H9 (cell line): ENCODE results near the gene UBAC2. TPM values are rescaled to one million over a fixed set of nuclear protein-coding genes. Genes with fewer than 3 reads are reported as not detected.

Experiments
- DNase-seq: peaks from one replicate; pipeline ENCODE4 v3.0.0-alpha.2; 2017
- H2AFZ ChIP-seq: one replicate; pipeline ENCODE4 v1.6.1; 2013; ENCODE audit warnings: mild to moderate bottlenecking, low read length, control low read depth, moderate library complexity
- H2AK5ac ChIP-seq: 2 replicates; pipeline ENCODE4 v1.6.1; 2013; ENCODE audit warnings: low read length, control low read depth, mixed read lengths; ENCODE audit not compliant: insufficient read length
- H2BK120ac ChIP-seq: one replicate; pipeline ENCODE4 v1.6.1; 2013; ENCODE audit warnings: low read depth, mild to moderate bottlenecking, low read length, control low read depth, inconsistent platforms; ENCODE audit not compliant: poor library complexity, severe bottlenecking
- H2BK12ac ChIP-seq: 2 replicates; pipeline ENCODE4 v1.6.1; 2013; ENCODE audit warnings: low read length, control low read depth, mixed read lengths, low read depth; ENCODE audit not compliant: insufficient read length
- H2BK15ac ChIP-seq: 2 replicates; pipeline ENCODE4 v1.6.1; 2013; ENCODE audit warnings: low read depth, low read length, control low read depth
- H2BK20ac ChIP-seq: one replicate; pipeline ENCODE4 v1.6.1; 2013; ENCODE audit warnings: low read depth, mild to moderate bottlenecking, low read length, control low read depth, inconsistent platforms; ENCODE audit not compliant: poor library complexity, severe bottlenecking
- H2BK5ac ChIP-seq: 2 replicates; pipeline ENCODE4 v1.6.1; 2013; ENCODE audit warnings: low read length, control low read depth, mixed read lengths; ENCODE audit not compliant: insufficient read length
- H3K14ac ChIP-seq: 2 replicates; pipeline ENCODE4 v1.6.1; 2013; ENCODE audit warnings: low read length, control low read depth; ENCODE audit not compliant: insufficient read depth
- H3K18ac ChIP-seq: 2 replicates; pipeline ENCODE4 v1.6.1; 2013; ENCODE audit warnings: low read depth, mild to moderate bottlenecking, mixed read lengths, low read length, control low read depth; ENCODE audit not compliant: insufficient read length
- H3K23ac ChIP-seq: 2 replicates; pipeline ENCODE4 v1.6.1; 2013; ENCODE audit warnings: low read length, control low read depth, mixed read lengths, low read depth; ENCODE audit not compliant: insufficient read length
- H3K23me2 ChIP-seq: 2 replicates; pipeline ENCODE4 v1.6.1; 2013; ENCODE audit warnings: low read depth, mild to moderate bottlenecking, mixed read lengths, low read length, control low read depth; ENCODE audit not compliant: insufficient read length, poor library complexity, severe bottlenecking
- H3K27ac ChIP-seq: 2 replicates; pipeline ENCODE4 v1.5.1; 2013; ENCODE audit warnings: low read length, control low read depth, mixed read lengths, low read depth; ENCODE audit not compliant: insufficient read length
- H3K27me3 ChIP-seq: 2 replicates; pipeline ENCODE4 v1.6.1; 2013; ENCODE audit warnings: low read length, control low read depth, inconsistent platforms; ENCODE audit not compliant: insufficient read depth
- H3K4ac ChIP-seq: 2 replicates; pipeline ENCODE4 v1.6.1; 2013; ENCODE audit warnings: low read depth, mild to moderate bottlenecking, control low read depth, inconsistent platforms, low read length, moderate library complexity
- H3K4me1 ChIP-seq: 2 replicates; pipeline ENCODE4 v1.6.1; 2013; ENCODE audit warnings: low read length, control low read depth, inconsistent platforms; ENCODE audit not compliant: insufficient read depth
- H3K4me2 ChIP-seq: 2 replicates; pipeline ENCODE4 v1.6.1; 2013; ENCODE audit warnings: low read length, control low read depth, mixed read lengths; ENCODE audit not compliant: insufficient read length, insufficient read depth
- H3K56ac ChIP-seq: 2 replicates; pipeline ENCODE4 v1.6.1; 2013; ENCODE audit warnings: low read depth, mild to moderate bottlenecking, mixed read lengths, low read length, control low read depth; ENCODE audit not compliant: insufficient read length
- H3K79me1 ChIP-seq: 2 replicates; pipeline ENCODE4 v1.6.1; 2013; ENCODE audit warnings: low read depth, mild to moderate bottlenecking, moderate library complexity, low read length, control low read depth, inconsistent platforms; ENCODE audit not compliant: insufficient read depth, poor library complexity, severe bottlenecking
- H3K79me2 ChIP-seq: 2 replicates; pipeline ENCODE4 v1.6.1; 2013; ENCODE audit warnings: low read length, control low read depth, inconsistent platforms; ENCODE audit not compliant: insufficient read depth
- H3K9ac ChIP-seq: 2 replicates; pipeline ENCODE4 v1.6.1; 2013; ENCODE audit warnings: low read length, control low read depth, mixed read lengths; ENCODE audit not compliant: insufficient read length; ENCODE audit errors: extremely low read depth
- H3K9me3 ChIP-seq: one replicate; pipeline ENCODE4 v1.6.1; 2013; ENCODE audit warnings: low read depth, low read length, inconsistent platforms; ENCODE audit not compliant: control insufficient read depth
- H3T11ph ChIP-seq: one replicate; pipeline ENCODE4 v1.6.1; 2013; ENCODE audit warnings: mild to moderate bottlenecking, low read length, control low read depth, inconsistent platforms
- H4K20me1 ChIP-seq: one replicate; pipeline ENCODE4 v1.6.1; 2013; ENCODE audit not compliant: control insufficient read depth, insufficient read length, insufficient read depth
- H4K5ac ChIP-seq: 2 replicates; pipeline ENCODE4 v1.6.1; 2013; ENCODE audit warnings: low read depth, mild to moderate bottlenecking, mixed read lengths, low read length, control low read depth; ENCODE audit not compliant: insufficient read length
- H4K8ac ChIP-seq: replicated peaks from 2 replicates; pipeline ENCODE4 v1.6.1; 2013; ENCODE audit warnings: low read length, control low read depth, mixed read lengths, low read depth; ENCODE audit not compliant: insufficient read length
- H4K91ac ChIP-seq: 2 replicates; pipeline ENCODE4 v1.6.1; 2013; ENCODE audit warnings: low read depth, mild to moderate bottlenecking, moderate library complexity, mixed read lengths, low read length, control low read depth; ENCODE audit not compliant: insufficient read length
- H3K27ac Mint-ChIP-seq, 3 experiments: 2 replicates in 2 of 3; 3 replicates in 1 of 3; pipeline ENCODE4 v1.8.0; 2020 to 2021; ENCODE audit warnings: mixed read lengths in 3 of 3, mild to moderate bottlenecking in 1 of 3, moderate library complexity in 1 of 3
- H3K27me3 Mint-ChIP-seq: 2 replicates; pipeline ENCODE4 v1.8.0; 2021; ENCODE audit warnings: low read depth, mild to moderate bottlenecking, moderate library complexity, mixed read lengths
- H3K36me3 Mint-ChIP-seq, 3 experiments: 2 replicates in 2 of 3; 3 replicates in 1 of 3; pipeline ENCODE4 v1.8.0; 2020 to 2021; ENCODE audit warnings: low read depth in 3 of 3, mixed read lengths in 3 of 3; ENCODE audit not compliant: insufficient read depth in 1 of 3
- H3K4me1 Mint-ChIP-seq, 2 experiments: 2 replicates each; pipeline ENCODE4 v1.8.0; 2020; ENCODE audit warnings: mixed read lengths in 2 of 2
- H3K4me3 Mint-ChIP-seq, 2 experiments: 2 replicates in 1 of 2; 3 replicates in 1 of 2; pipeline ENCODE4 v1.8.0; 2020 to 2021; ENCODE audit warnings: mild to moderate bottlenecking in 2 of 2, mixed read lengths in 2 of 2, moderate library complexity in 1 of 2
- H3K9me3 Mint-ChIP-seq, 2 experiments: 2 replicates in 1 of 2; 3 replicates in 1 of 2; pipeline ENCODE4 v1.8.0; 2020; ENCODE audit warnings: mild to moderate bottlenecking in 2 of 2, mixed read lengths in 2 of 2, moderate library complexity in 1 of 2
- CTCF ChIP-seq: fragments of 200-600 bp; sonication (generic); conservative IDR thresholded peaks from 3 replicates; pipeline ENCODE4 v1.8.0; 2021; ENCODE audit warnings: antibody characterized with exemption, mild to moderate bottlenecking
- WGBS: extraction: QIAGEN DNeasy Blood & Tissue Kit; methylation state at CpG from one replicate; pipeline ENCODE4 v1.1.7; 2013; ENCODE audit warnings: missing lambda C conversion rate, low lambda C conversion rate, mixed read lengths; ENCODE audit not compliant: insufficient read length; ENCODE audit errors: extremely low coverage; 5-methylcytosine and 5-hydroxymethylcytosine counted together
- total RNA-seq: library from RNA; stranded (reverse); gene quantifications from 2 replicates; pipeline ENCODE4 v1.2.1, GENCODE V29; 2021

UBAC2 gene
- total RNA-seq, 1 experiment from 2014 or later = 52.3 TPM

GRCh38 chr13:99304541-99304940 lies 103.9 kb downstream of the UBAC2 start:
- Histone ChIP-seq H2BK5ac (no peak overlapping the region), H3K4ac (no peak overlapping the region), H3K23ac (no peak overlapping the region), H2AK5ac (no peak overlapping the region), H2BK20ac (no peak overlapping the region), H3K14ac (no peak overlapping the region), H3K79me2 (0 out of 2 replicates have a peak, but pooled peaks cover 2% of the 10 kb centered on the region), H2BK15ac (no peak overlapping the region), H2BK120ac (no peak overlapping the region), H3K18ac (no peak overlapping the region), H4K91ac (no peak overlapping the region), H4K5ac (no peak overlapping the region), H3K56ac (no peak overlapping the region), H4K8ac (no peak overlapping the region), H3K79me1 (no peaks in the 10 kb centered on the region), H3K4me2 (no peak overlapping the region), H3K23me2 (no peaks in the 10 kb centered on the region), H3K9me3 (no peaks in the 10 kb centered on the region), H3K4me1 (no peaks in the 10 kb centered on the region; the same call in 1 of the 2 replicates), H2BK12ac (no peak overlapping the region), H3K27me3 (no peaks in the 10 kb centered on the region), H4K20me1 (no peaks in the 10 kb centered on the region), H3T11ph (no peak overlapping the region), H2AFZ (no peak overlapping the region), H3K27ac (no peak overlapping the region), H3K9ac (no peak overlapping the region)
- no peak overlapping the region for H3K4me3 Mint-ChIP-seq
- no peak for TF ChIP-seq CTCF
- no peaks in the 10 kb centered on the region; the same call in 1 of the 2 replicates for H3K27me3 Mint-ChIP-seq
- no peak overlapping the region for H3K27ac Mint-ChIP-seq
- peaks cover 4 to 7% (median 6%) of the 10 kb centered on the region in 3 experiments; a peak in 3 of 7 replicates for H3K36me3 Mint-ChIP-seq
- peaks cover 7 to 18% of the 10 kb centered on the region in 2 experiments; a peak in 3 of 4 replicates for H3K4me1 Mint-ChIP-seq
- no CpG with 5 or more reads among the region's 4 CpGs for WGBS
- H3K9me3 Mint-ChIP-seq = no peaks in the 10 kb centered on the region
- no peak for DNase-seq
